Measurements from ENCODE around the gene OSBPL2.

The OSBPL2 gene

GRCh38 chr20:62299666-62300236, 61.4 kb downstream of the OSBPL2 start:
- no peak for DNase-seq (ENCODE audit: extremely low read depth, insufficient read length)
- Histone ChIP-seq H3K4me3 (replicated peaks; ENCODE audit: low read depth, low read length) (no peak overlapping the region), H3K27me3 (replicated peaks; ENCODE audit: control insufficient read depth, insufficient read depth, low read length) (no peaks in the 10 kb centered on the region), H3K36me3 (ENCODE audit: control insufficient read depth, insufficient read depth, low read length) (peaks cover 15% of the 10 kb centered on the region)
- no peak for TF ChIP-seq CTCF (IDR thresholded peaks at IDR 0.05; ENCODE audit: insufficient read depth, low read length, poor library complexity, severe bottlenecking)

GRCh38 chr20:62300319-62300718, 62.0 kb downstream of the OSBPL2 start:
- no peak for TF ChIP-seq CTCF (IDR thresholded peaks at IDR 0.05; ENCODE audit: insufficient read depth, low read length, poor library complexity, severe bottlenecking)

GRCh38 chr20:62301111-62301668, 62.9 kb downstream of the OSBPL2 start:
- Histone ChIP-seq H3K36me3 (ENCODE audit: control insufficient read depth, insufficient read depth, low read length) (peaks cover 19% of the 10 kb centered on the region), H3K4me3 (replicated peaks; ENCODE audit: low read depth, low read length) (no peak overlapping the region), H3K27me3 (replicated peaks; ENCODE audit: control insufficient read depth, insufficient read depth, low read length) (no peaks in the 10 kb centered on the region)
- TF ChIP-seq CTCF (IDR thresholded peaks at IDR 0.05; ENCODE audit: insufficient read depth, low read length, poor library complexity, severe bottlenecking), result no peak
- no peak for DNase-seq (ENCODE audit: extremely low read depth, insufficient read length)

More at GRCh38 chr20:62300319-62300718, 62.0 kb downstream of the OSBPL2 start:
- Histone ChIP-seq H3K36me3 (ENCODE audit: control insufficient read depth, insufficient read depth, low read length) (peaks cover 16% of the 10 kb centered on the region), H3K4me3 (replicated peaks; ENCODE audit: low read depth, low read length) (no peak overlapping the region), H3K27me3 (replicated peaks; ENCODE audit: control insufficient read depth, insufficient read depth, low read length) (no peaks in the 10 kb centered on the region)
- no peak for DNase-seq (ENCODE audit: extremely low read depth, insufficient read length)

- DNase-seq (ENCODE audit: extremely low read depth, insufficient read length), result peak; percentile 84
These were observed 63.5 kb downstream of the OSBPL2 start for GRCh38 chr20:62301773-62302340.

GRCh38 chr20:62302341-62303061, 64.2 kb downstream of the OSBPL2 start, which contains the start of gene ADRM1:
Gene ADRM1, plus strand, starts transcription at chr20:62302997. Its CDS starts 572 bp downstream, at chr20:62303569.
- peak; percentile 91 for TF ChIP-seq CTCF (IDR thresholded peaks at IDR 0.05; ENCODE audit: insufficient read depth, low read length, poor library complexity, severe bottlenecking)
- peak; percentile 99 for DNase-seq (ENCODE audit: extremely low read depth, insufficient read length)
- peaks cover 27% of the 10 kb centered on the region for H3K36me3 ChIP-seq (ENCODE audit: control insufficient read depth, insufficient read depth, low read length)
- no peaks in the 10 kb centered on the region for H3K27me3 ChIP-seq (replicated peaks; ENCODE audit: control insufficient read depth, insufficient read depth, low read length)
- peak within 1 kb of the TSS; percentile 84 for H3K4me3 ChIP-seq (replicated peaks; ENCODE audit: low read depth, low read length)

More at GRCh38 chr20:62301773-62302340, 63.5 kb downstream of the OSBPL2 start:
- H3K27me3 ChIP-seq (replicated peaks; ENCODE audit: control insufficient read depth, insufficient read depth, low read length), result no peaks in the 10 kb centered on the region
- H3K4me3 ChIP-seq (replicated peaks; ENCODE audit: low read depth, low read length), result peak overlapping the region; percentile 78
- H3K36me3 ChIP-seq (ENCODE audit: control insufficient read depth, insufficient read depth, low read length), result peaks cover 22% of the 10 kb centered on the region
- TF ChIP-seq CTCF (IDR thresholded peaks at IDR 0.05; ENCODE audit: insufficient read depth, low read length, poor library complexity, severe bottlenecking), result peak; percentile 96

All from GM06990 (cell line).